Kidney (tissue), 14 donors: ENCODE data around the gene HOXC9. TPM values are rescaled to one million over a fixed set of nuclear protein-coding genes. Genes with fewer than 3 reads are reported as not detected.

ENCODE experiments used
- DNase-seq, 5 donors: peaks; one replicate each; pipeline ENCODE4 v3.0.0-alpha.2; 2013 to 2020
- FAIRE-seq: peaks from 2 replicates; lab custom pipeline; 2012; peaks lifted over from hg19 to GRCh38; lab: Jason Lieb, UNC
- H3K27ac ChIP-seq, 2 donors: one replicate each; pipeline ENCODE4 v1.7.0; 2013; ENCODE audit warnings: low read depth in 2 of 2, low read length in 2 of 2, inconsistent platforms in 1 of 2
- H3K27me3 ChIP-seq: one replicate; pipeline ENCODE4 v1.7.1; 2013; ENCODE audit warnings: low read length, inconsistent platforms; ENCODE audit not compliant: control insufficient read depth, insufficient read depth
- H3K36me3 ChIP-seq, 3 donors: one replicate each; pipeline versions ENCODE4 v1.7.0 to v1.7.1; 2013; ENCODE audit warnings: low read length in 3 of 3, control low read depth in 1 of 3, inconsistent platforms in 1 of 3; ENCODE audit not compliant: insufficient read depth in 3 of 3, control insufficient read depth in 2 of 3
- H3K4me1 ChIP-seq, 3 donors: one replicate each; pipeline versions ENCODE4 v1.7.0 to v1.7.1; 2013; ENCODE audit warnings: low read length in 3 of 3, inconsistent platforms in 1 of 3, low read depth in 1 of 3; ENCODE audit not compliant: control insufficient read depth in 2 of 3, insufficient read depth in 2 of 3
- H3K4me3 ChIP-seq, 3 donors: one replicate each; pipeline versions ENCODE4 v1.7.0 to v1.8.1; 2013; ENCODE audit warnings: low read length in 3 of 3, control low read depth in 1 of 3, inconsistent platforms in 1 of 3
- H3K9ac ChIP-seq, 3 donors: one replicate each; pipeline versions ENCODE4 v1.7.0 to v1.7.1; 2013; ENCODE audit warnings: low read length in 3 of 3, control low read depth in 1 of 3, inconsistent platforms in 1 of 3
- H3K9me3 ChIP-seq, 3 donors: one replicate each; pipeline versions ENCODE4 v1.7.0 to v1.7.1; 2013; ENCODE audit warnings: low read length in 3 of 3, control low read depth in 1 of 3, inconsistent platforms in 1 of 3; ENCODE audit not compliant: control insufficient read depth in 2 of 3, insufficient read depth in 1 of 3
- CTCF ChIP-seq: IDR thresholded peaks from 3 replicates; pipeline ENCODE4 v1.5.1; 2012; ENCODE audit warnings: mild to moderate bottlenecking, moderate library complexity, borderline replicate concordance; ENCODE audit not compliant: insufficient read depth; ENCODE audit errors: extremely low read depth
- intact Hi-C: fragments of 100-400 bp; cut with DNase I; formaldehyde crosslinking; loops from one replicate; pipeline ENCODE4 v1.11.1; 2022
- polyA plus RNA-seq: library from polyadenylated mRNA; stranded (reverse); fragments of 350-450 nt; fragmentation: Illumina TruSeq; extraction: RNeasy Lipid Tissue Mini Kit (QIAGEN cat#74804); gene quantifications from one replicate; pipeline ENCODE4 v1.2.3, GENCODE V29; 2014; ENCODE audit warnings: low read depth, low replicate concordance; ENCODE audit not compliant: insufficient read depth
- total RNA-seq: library from RNA; stranded (reverse); fragmentation: NEBNext Ultra II Directional; extraction: Animal tissue kit (Norgen Biotek cat#: 25700); gene quantifications from one replicate; pipeline ENCODE4 v1.2.1, GENCODE V29; 2021
- donor health status: control.
- donor health status: control.
- donor health status: control.
- donor health status: control.
- donor health status: control.
- donor health status: DM: yes; HTN: yes; CAD: no.
- donor health status: Normal renal cell carcinoma (clear cell type).

HOXC9 gene
- total and polyA plus RNA-seq, 2 donors from 2014 or later = 11.7 to 16.5 TPM

- no peak for TF ChIP-seq CTCF
- H3K27me3 ChIP-seq = peaks cover 5% of the 10 kb centered on the region
- intact Hi-C loops = no loop called here
- peaks cover 0 to 33% (median 20%) of the 10 kb centered on the region in 3 donors for H3K4me1 ChIP-seq
- H3K4me3 ChIP-seq = peak overlapping the region; percentile 39 to 86 (median 63)
- no peaks in the 10 kb centered on the region for H3K36me3 ChIP-seq
- FAIRE-seq (no peak), DNase-seq (peak in 1 of 5 donors; percentile 82)
- H3K9ac ChIP-seq = peak overlapping the region; percentile 45 to 75 (median 62)
- peak overlapping the region; percentile 68 to 72 for H3K27ac ChIP-seq
- no peaks in the 10 kb centered on the region for H3K9me3 ChIP-seq
Observed at GRCh38 chr12:53991077-53991460, 8.9 kb upstream of the HOXC9 start.

- Histone ChIP-seq H3K27me3 (peaks cover 4% of the 10 kb centered on the region), H3K27ac (peak overlapping the region; percentile 68 to 71), H3K4me3 (peak overlapping the region in 2 of 3 donors; percentile 26 to 86), H3K9me3 (no peaks in the 10 kb centered on the region), H3K36me3 (no peaks in the 10 kb centered on the region), H3K4me1 (peaks cover 0 to 31% (median 24%) of the 10 kb centered on the region in 3 donors), H3K9ac (peak overlapping the region in 2 of 3 donors; percentile 59 to 95)
- intact Hi-C loops = no loop called here
- no peak for DNase-seq
- no peak for FAIRE-seq
- no peak for TF ChIP-seq CTCF
Observed at GRCh38 chr12:53992377-53992889, 7.5 kb upstream of the HOXC9 start.

GRCh38 chr12:53993162-53994008 lies 6.6 kb upstream of the HOXC9 start:
- H3K9me3 ChIP-seq = no peaks in the 10 kb centered on the region
- H3K36me3 ChIP-seq = no peaks in the 10 kb centered on the region
- H3K9ac ChIP-seq = peak overlapping the region; percentile 52 to 95 (median 59)
- intact Hi-C loops = no loop called here
- no peak for FAIRE-seq
- DNase-seq = peak in 1 of 5 donors; percentile 73
- H3K27ac ChIP-seq = peak overlapping the region; percentile 87 to 93
- H3K27me3 ChIP-seq = peaks cover 3% of the 10 kb centered on the region
- H3K4me1 ChIP-seq = peaks cover 0 to 27% (median 21%) of the 10 kb centered on the region in 3 donors
- TF ChIP-seq CTCF = no peak
- H3K4me3 ChIP-seq = peak overlapping the region; percentile 36 to 88 (median 58)
